WTC11 (cell line): Measurements from ENCODE around the gene PHRF1. TPM values are rescaled to one million over a fixed set of nuclear protein-coding genes. Genes with fewer than 3 reads are reported as not detected.

Experiments
- ATAC-seq: fragments of 200-7000 bp; cut with Tn5 transposase; 2 replicates; pipeline ENCODE4 v1.10.0; 2021; ENCODE audit warnings: mild to moderate bottlenecking, moderate library complexity
- CTCF ChIA-PET: fragments of 300-600 bp; sonication (Branson Sonifier 250); formaldehyde crosslinking; loops from one replicate; lab custom pipeline; 2021; ENCODE audit warnings: antibody characterized with exemption; lab: Charles Lee
- POLR2A ChIA-PET: fragments of 350-600 bp; sonication (Branson Sonifier 250); formaldehyde crosslinking; loops from one replicate; lab custom pipeline; 2021; ENCODE audit warnings: antibody characterized with exemption; lab: Charles Lee
- DNase-seq: peaks from one replicate; pipeline ENCODE4 v3.0.0; 2021; ENCODE audit warnings: low spot score
- H3K27ac Mint-ChIP-seq: 2 replicates; pipeline ENCODE4 v1.8.0; 2021; ENCODE audit warnings: mixed read lengths
- H3K27me3 Mint-ChIP-seq: 2 replicates; pipeline ENCODE4 v1.8.0; 2021; ENCODE audit warnings: low read depth, mild to moderate bottlenecking, moderate library complexity, mixed read lengths
- H3K36me3 Mint-ChIP-seq: 2 replicates; pipeline ENCODE4 v1.8.0; 2021; ENCODE audit warnings: mixed read lengths
- H3K4me1 Mint-ChIP-seq: 2 replicates; pipeline ENCODE4 v1.8.0; 2022; ENCODE audit warnings: mixed read lengths
- H3K4me3 Mint-ChIP-seq: 2 replicates; pipeline ENCODE4 v1.8.0; 2021; ENCODE audit warnings: mild to moderate bottlenecking, moderate library complexity, mixed read lengths
- H3K9me3 Mint-ChIP-seq: 2 replicates; pipeline ENCODE4 v1.8.0; 2021; ENCODE audit warnings: mixed read lengths
- CREM ChIP-seq: sonication (generic); formaldehyde crosslinking; IDR thresholded peaks from 2 replicates; pipeline ENCODE4 v1.8.1; 2022; ENCODE audit warnings: mild to moderate bottlenecking, missing genetic modification reagents, moderate library complexity
- E2F1 ChIP-seq: sonication (generic); formaldehyde crosslinking; IDR thresholded peaks from 2 replicates; pipeline ENCODE4 v1.8.0; 2022; ENCODE audit warnings: mild to moderate bottlenecking, missing genetic modification reagents
- E2F5 ChIP-seq: sonication (generic); formaldehyde crosslinking; IDR thresholded peaks from 2 replicates; pipeline ENCODE4 v1.8.1; 2022; ENCODE audit warnings: mild to moderate bottlenecking, moderate library complexity, missing genetic modification reagents
- ESRRA ChIP-seq: sonication (generic); formaldehyde crosslinking; IDR thresholded peaks from 2 replicates; pipeline ENCODE4 v1.8.1; 2022; ENCODE audit warnings: mild to moderate bottlenecking, missing genetic modification reagents, borderline replicate concordance
- FOXK1 ChIP-seq: sonication (generic); formaldehyde crosslinking; IDR thresholded peaks from 2 replicates; pipeline ENCODE4 v1.8.0; 2022; ENCODE audit warnings: mild to moderate bottlenecking, moderate library complexity, missing genetic modification reagents
- GRHL2 ChIP-seq: fragments of 250-450 bp; sonication (Bioruptor Pico); IDR thresholded peaks from 2 replicates; pipeline ENCODE4 v1.8.0; 2022; ENCODE audit warnings: mild to moderate bottlenecking, moderate library complexity; ENCODE audit not compliant: insufficient replicate concordance, severe bottlenecking
- IRF2 ChIP-seq: sonication (generic); formaldehyde crosslinking; IDR thresholded peaks from 2 replicates; pipeline ENCODE4 v1.8.0; 2022; ENCODE audit warnings: low read depth, missing genetic modification reagents, borderline replicate concordance
- JUN ChIP-seq: sonication (generic); formaldehyde crosslinking; IDR thresholded peaks from 2 replicates; pipeline ENCODE4 v1.8.0; 2023; ENCODE audit warnings: mild to moderate bottlenecking, missing genetic modification reagents
- KAT7 ChIP-seq: sonication (generic); formaldehyde crosslinking; IDR thresholded peaks from 2 replicates; pipeline ENCODE4 v1.8.1; 2023; ENCODE audit warnings: missing genetic modification reagents, mild to moderate bottlenecking, borderline replicate concordance
- MAX ChIP-seq: sonication (generic); formaldehyde crosslinking; IDR thresholded peaks from 2 replicates; pipeline ENCODE4 v1.8.0; 2022; ENCODE audit warnings: mild to moderate bottlenecking, missing genetic modification reagents
- MXD4 ChIP-seq: fragments of 250-450 bp; sonication (Bioruptor Pico); IDR thresholded peaks from 2 replicates; pipeline ENCODE4 v1.8.0; 2021; ENCODE audit warnings: mild to moderate bottlenecking, moderate library complexity, borderline replicate concordance
- NR2C2 ChIP-seq: sonication (generic); formaldehyde crosslinking; IDR thresholded peaks from 2 replicates; pipeline ENCODE4 v1.8.0; 2022; ENCODE audit warnings: mild to moderate bottlenecking, missing genetic modification reagents
- PREB ChIP-seq: sonication (generic); formaldehyde crosslinking; IDR thresholded peaks from 2 replicates; pipeline ENCODE4 v1.8.1; 2022; ENCODE audit warnings: mild to moderate bottlenecking, missing genetic modification reagents, moderate library complexity, borderline replicate concordance
- RELA ChIP-seq: sonication (generic); formaldehyde crosslinking; IDR thresholded peaks from 2 replicates; pipeline ENCODE4 v1.8.1; 2022; ENCODE audit warnings: missing genetic modification reagents, mild to moderate bottlenecking, borderline replicate concordance
- RORB ChIP-seq: fragments of 250-450 bp; sonication (Bioruptor Pico); IDR thresholded peaks from 2 replicates; pipeline ENCODE4 v1.9.0; 2021; ENCODE audit warnings: mild to moderate bottlenecking
- TCF7 ChIP-seq: sonication (generic); formaldehyde crosslinking; IDR thresholded peaks from 2 replicates; pipeline ENCODE4 v1.8.0; 2022; ENCODE audit warnings: mild to moderate bottlenecking, low read depth, missing genetic modification reagents, moderate library complexity
- TP53 ChIP-seq: sonication (generic); formaldehyde crosslinking; IDR thresholded peaks from 2 replicates; pipeline ENCODE4 v1.8.1; 2023; ENCODE audit warnings: mild to moderate bottlenecking, missing genetic modification reagents
- USF1 ChIP-seq: sonication (generic); formaldehyde crosslinking; IDR thresholded peaks from 2 replicates; pipeline ENCODE4 v1.8.0; 2022; ENCODE audit warnings: mild to moderate bottlenecking, missing genetic modification reagents
- ZNF138 ChIP-seq: sonication (generic); formaldehyde crosslinking; conservative IDR thresholded peaks from 2 replicates; pipeline ENCODE4 v1.8.1; 2022; ENCODE audit warnings: mild to moderate bottlenecking, moderate library complexity, missing genetic modification reagents
- ZNF219 ChIP-seq: sonication (generic); formaldehyde crosslinking; IDR thresholded peaks from 2 replicates; pipeline ENCODE4 v1.8.0; 2023; ENCODE audit warnings: missing genetic modification reagents, mild to moderate bottlenecking, borderline replicate concordance
- ZNF232 ChIP-seq: sonication (generic); formaldehyde crosslinking; IDR thresholded peaks from 2 replicates; pipeline ENCODE4 v1.8.0; 2022; ENCODE audit warnings: mild to moderate bottlenecking, missing genetic modification reagents
- ZNF281 ChIP-seq: sonication (generic); formaldehyde crosslinking; IDR thresholded peaks from 2 replicates; pipeline ENCODE4 v1.8.0; 2023; ENCODE audit warnings: mild to moderate bottlenecking, missing genetic modification reagents
- ZNF317 ChIP-seq: sonication (generic); formaldehyde crosslinking; IDR thresholded peaks from 2 replicates; pipeline ENCODE4 v1.8.1; 2023; ENCODE audit warnings: low read depth, mild to moderate bottlenecking, moderate library complexity, missing genetic modification reagents, borderline replicate concordance
- ZNF423 ChIP-seq: fragments of 250-450 bp; sonication (Bioruptor Pico); IDR thresholded peaks from 2 replicates; pipeline ENCODE4 v2.1.2; 2022; ENCODE audit warnings: mild to moderate bottlenecking, moderate library complexity
- total RNA-seq: library from RNA; stranded (reverse); gene quantifications from 3 replicates; pipeline ENCODE4 v1.2.3, GENCODE V29; 2021

The PHRF1 gene
- total RNA-seq, 1 experiment from 2014 or later, result 46.9 TPM

GRCh38 chr11:605286-606129 is 29.2 kb downstream of the PHRF1 start:
- CTCF ChIA-PET, result interaction anchor here (0.8 to 1.1 kb wide), 2 partner anchors 35 to 58 kb away, joined by 3 read pairs; no protein-coding TSS in a partner anchor
- DNase-seq, result no peak
- TF ChIP-seq RELA (CRISPR knock-in tag), result no peak
- no peak for TF ChIP-seq GRHL2 (CRISPR knock-in tag)
- TF ChIP-seq MAX (CRISPR knock-in tag), result no peak
- no peak for TF ChIP-seq NR2C2 (CRISPR knock-in tag)
- no peak for TF ChIP-seq KAT7 (CRISPR knock-in tag)
- no peak for TF ChIP-seq ZNF423 (CRISPR knock-in tag)
- no peak for TF ChIP-seq ZNF281
- TF ChIP-seq ZNF317 (CRISPR knock-in tag), result no peak
- TF ChIP-seq E2F5 (CRISPR knock-in tag), result no peak
- no peak for TF ChIP-seq TP53
- TF ChIP-seq ZNF219 (CRISPR knock-in tag), result no peak
- TF ChIP-seq E2F1 (CRISPR knock-in tag), result no peak
- no peak for TF ChIP-seq FOXK1 (CRISPR knock-in tag)
- TF ChIP-seq, all 79 proteins: peak for 0
- Mint-ChIP-seq H3K4me3 (no peak overlapping the region), H3K36me3 (peaks cover 43% of the 10 kb centered on the region), H3K27ac (no peak overlapping the region; the same call in 1 of the 2 replicates), H3K9me3 (no peaks in the 10 kb centered on the region), H3K4me1 (no peaks in the 10 kb centered on the region), H3K27me3 (no peaks in the 10 kb centered on the region)
- no peak for ATAC-seq
- POLR2A ChIA-PET, result no interaction called here

GRCh38 chr11:606245-606644 is 30.0 kb downstream of the PHRF1 start:
- ChIA-PET POLR2A (no interaction called here), CTCF (interaction anchor here (0.8 to 1.1 kb wide), 2 partner anchors 35 to 57 kb away, joined by 3 read pairs; no protein-coding TSS in a partner anchor)
- H3K4me3 Mint-ChIP-seq, result no peak overlapping the region
- DNase-seq, result no peak
- H3K4me1 Mint-ChIP-seq, result no peaks in the 10 kb centered on the region
- no peaks in the 10 kb centered on the region for H3K9me3 Mint-ChIP-seq
- no peak for ATAC-seq
- no peaks in the 10 kb centered on the region for H3K27me3 Mint-ChIP-seq
- TF ChIP-seq TP53 (no peak), TCF7 (CRISPR knock-in tag) (no peak), FOXK1 (CRISPR knock-in tag) (no peak), CREM (CRISPR knock-in tag) (no peak), MXD4 (no peak), ZNF138 (no peak), ZNF232 (no peak), RORB (no peak), PREB (no peak), USF1 (no peak), ESRRA (no peak), IRF2 (no peak), JUN (CRISPR knock-in tag) (no peak)
- H3K36me3 Mint-ChIP-seq, result peaks cover 46% of the 10 kb centered on the region
- H3K27ac Mint-ChIP-seq, result no peak overlapping the region
